Left lung (tissue), 10 donors: ENCODE results near the gene DBNDD1. TPM values are rescaled to one million over a fixed set of nuclear protein-coding genes. Genes with fewer than 3 reads are reported as not detected.

Experiments
- ATAC-seq: fragments of 200-7000 bp; cut with Tn5 transposase; one replicate; pipeline ENCODE4 v1.9.1; 2020; ENCODE audit warnings: moderate library complexity
- DNase-seq, 4 donors: peaks; one replicate each; pipeline ENCODE4 v3.0.0-alpha.2; 2013 to 2020
- H3K27ac ChIP-seq, 2 donors: fragments of 200-600 bp; sonication (generic) in 1 of 2; one replicate each; pipeline versions ENCODE4 v1.5.0 to v1.8.0; 2020 to 2021
- H3K27me3 ChIP-seq, 2 donors: fragments of 200-600 bp; sonication (generic) in 1 of 2; one replicate each; pipeline versions ENCODE4 v1.5.0 to v1.8.0; 2020 to 2021
- H3K36me3 ChIP-seq, 2 donors: fragments of 200-600 bp; sonication (generic) in 1 of 2; one replicate each; pipeline versions ENCODE4 v1.5.0 to v1.8.0; 2020 to 2021
- H3K4me1 ChIP-seq, 2 donors: fragments of 200-600 bp; one replicate each; pipeline ENCODE4 v1.8.0; 2021
- H3K4me3 ChIP-seq, 2 donors: fragments of 200-600 bp; sonication (generic) in 1 of 2; one replicate each; pipeline versions ENCODE4 v1.5.0 to v1.8.0; 2020 to 2021; ENCODE audit warnings: mild to moderate bottlenecking in 1 of 2
- H3K9me3 ChIP-seq, 2 donors: fragments of 200-600 bp; sonication (generic) in 1 of 2; one replicate each; pipeline versions ENCODE4 v1.5.0 to v1.8.0; 2020 to 2021
- CTCF ChIP-seq, 2 donors: fragments of 200-600 bp; sonication (generic) in 1 of 2; IDR thresholded peaks; one replicate each; pipeline versions ENCODE4 v1.5.0 to v1.8.0; 2021; ENCODE audit warnings: antibody characterized with exemption in 2 of 2
- intact Hi-C, 2 donors: fragments of 100-400 bp; cut with DNase I; formaldehyde crosslinking; loops; one replicate each; pipeline versions ENCODE4 v1.11.2 to v1.14.2; 2022
- polyA plus RNA-seq, 6 donors: library from polyadenylated mRNA; unstranded; fragments of 120-200 nt; gene quantifications; one replicate each; pipeline ENCODE4 v1.2.1, GENCODE V29; 2013; ENCODE audit not compliant: insufficient read length in 6 of 6
- total RNA-seq, 2 donors: library from RNA; stranded (reverse); fragmentation: NEBNext Ultra II Directional; extraction: Animal tissue kit (Norgen Biotek cat#: 25700); gene quantifications; one replicate each; pipeline ENCODE4 v1.2.1, GENCODE V29; 2021
- donor health status: DM: no; HTN: yes; CAD: no.
- donor health status: DM: no; HTN: no; CAD: no.

Gene DBNDD1
- total and polyA plus RNA-seq, 8 donors, result 6.4 to 20.6 (median 7.8) TPM

- intact Hi-C loops, result no loop called here
- TF ChIP-seq CTCF (IDR thresholded peaks at IDR 0.05), result no peak
- ATAC-seq, result no peak
- H3K27ac ChIP-seq, result no peak overlapping the region
- no peak for DNase-seq
- H3K4me3 ChIP-seq, result peak overlapping the region in 1 of 2 donors; percentile 88
- H3K9me3 ChIP-seq, result no peaks in the 10 kb centered on the region
- H3K36me3 ChIP-seq, result peaks cover 0 to 31% of the 10 kb centered on the region in 2 donors
- H3K4me1 ChIP-seq, result peaks cover 13 to 50% of the 10 kb centered on the region in 2 donors
- H3K27me3 ChIP-seq, result no peaks in the 10 kb centered on the region
Measured at GRCh38 chr16:89973654-89974335, 45.5 kb downstream of the DBNDD1 start.

- Histone ChIP-seq H3K9me3 (no peaks in the 10 kb centered on the region), H3K27ac (peak overlapping the region; percentile 91 to 93), H3K36me3 (peaks cover 0 to 25% of the 10 kb centered on the region in 2 donors), H3K27me3 (no peaks in the 10 kb centered on the region), H3K4me1 (peaks cover 13 to 54% of the 10 kb centered on the region in 2 donors), H3K4me3 (peak overlapping the region; percentile 88 to 92)
- DNase-seq (peak in 1 of 4 donors; percentile 0), ATAC-seq (no peak)
- no peak for TF ChIP-seq CTCF (IDR thresholded peaks at IDR 0.05)
- intact Hi-C loops, result no loop called here
Measured at GRCh38 chr16:89973235-89973634, 46.0 kb downstream of the DBNDD1 start.

- ATAC-seq, result peak; percentile 95
- Histone ChIP-seq H3K4me3 (peak overlapping the region; percentile 88 to 92), H3K27me3 (no peaks in the 10 kb centered on the region), H3K36me3 (peaks cover 0 to 19% of the 10 kb centered on the region in 2 donors), H3K9me3 (no peaks in the 10 kb centered on the region), H3K4me1 (peaks cover 13 to 61% of the 10 kb centered on the region in 2 donors), H3K27ac (peak overlapping the region; percentile 91 to 93)
- peak; percentile 91 to 99 (median 94) for DNase-seq
- intact Hi-C loops, result no loop called here
- TF ChIP-seq CTCF (IDR thresholded peaks at IDR 0.05), result no peak
Measured at GRCh38 chr16:89972244-89973234, 46.7 kb downstream of the DBNDD1 start.

GRCh38 chr16:89971495-89972243 lies 47.6 kb downstream of the DBNDD1 start:
- TF ChIP-seq CTCF (IDR thresholded peaks at IDR 0.05), result no peak
- ATAC-seq (peak; percentile 38), DNase-seq (peak in 2 of 4 donors; percentile 43 to 88)
- peaks cover 13 to 67% of the 10 kb centered on the region in 2 donors for H3K4me1 ChIP-seq
- peak overlapping the region; percentile 88 to 92 for H3K4me3 ChIP-seq
- H3K9me3 ChIP-seq, result no peaks in the 10 kb centered on the region
- intact Hi-C loops, result no loop called here
- peaks cover 0 to 21% of the 10 kb centered on the region in 2 donors for H3K36me3 ChIP-seq
- H3K27ac ChIP-seq, result peak overlapping the region; percentile 91 to 93
- no peaks in the 10 kb centered on the region for H3K27me3 ChIP-seq
